Astrocyte (in vitro differentiated cells and primary cell): ENCODE measurements around the gene TDP1. TPM values are rescaled to one million over a fixed set of nuclear protein-coding genes. Genes with fewer than 3 reads are reported as not detected.
A peak's percentile ranks its signal among the peaks of the same experiment; 100 is the strongest.

Source experiments
- DNase-seq: peaks from one replicate; pipeline ENCODE4 v3.0.0-alpha.2; 2010; ENCODE audit warnings: low read depth
- FAIRE-seq: peaks from 2 replicates; lab custom pipeline; 2011; peaks lifted over from hg19 to GRCh38; lab: Jason Lieb, UNC
- H2AFZ ChIP-seq: 2 replicates; pipeline ENCODE4 v1.6.0; 2012; ENCODE audit warnings: low read depth, low read length, inconsistent platforms
- H3K27ac ChIP-seq: 2 replicates; pipeline ENCODE4 v1.5.1; 2011; ENCODE audit warnings: low read depth, low read length, inconsistent platforms
- H3K27me3 ChIP-seq: 2 replicates; pipeline ENCODE4 v1.6.0; 2011; ENCODE audit warnings: low read length, inconsistent platforms; ENCODE audit not compliant: insufficient read depth
- H3K36me3 ChIP-seq: 2 replicates; pipeline ENCODE4 v1.5.1; 2011; ENCODE audit warnings: low read length, inconsistent platforms; ENCODE audit not compliant: insufficient read depth
- H3K4me1 ChIP-seq: 2 replicates; pipeline ENCODE4 v1.5.1; 2011; ENCODE audit warnings: low read length, inconsistent platforms; ENCODE audit not compliant: insufficient read depth
- H3K4me2 ChIP-seq: 2 replicates; pipeline ENCODE4 v1.6.0; 2012; ENCODE audit warnings: low read length, inconsistent platforms
- H3K4me3 ChIP-seq: 2 replicates; pipeline ENCODE4 v1.5.1; 2011; ENCODE audit warnings: low read depth, mild to moderate bottlenecking, low read length, inconsistent platforms; ENCODE audit not compliant: insufficient read depth
- H3K79me2 ChIP-seq: 2 replicates; pipeline ENCODE4 v1.6.0; 2012; ENCODE audit warnings: mild to moderate bottlenecking, low read length, inconsistent platforms; ENCODE audit not compliant: insufficient read depth
- H3K9ac ChIP-seq: 2 replicates; pipeline ENCODE4 v1.6.0; 2012; ENCODE audit warnings: mild to moderate bottlenecking, low read length, inconsistent platforms
- H3K9me3 ChIP-seq: 2 replicates; pipeline ENCODE4 v1.5.1; 2012; ENCODE audit warnings: low read depth, mild to moderate bottlenecking, low read length, inconsistent platforms; ENCODE audit not compliant: insufficient read depth
- H4K20me1 ChIP-seq: 2 replicates; pipeline ENCODE4 v1.6.0; 2012; ENCODE audit warnings: low read length, inconsistent platforms; ENCODE audit not compliant: insufficient read depth
- H3K27ac Mint-ChIP-seq: one replicate; pipeline ENCODE4 v1.8.0; 2021; ENCODE audit warnings: mild to moderate bottlenecking, mixed read lengths; ENCODE audit not compliant: unreplicated experiment
- H3K27me3 Mint-ChIP-seq: one replicate; pipeline ENCODE4 v1.8.0; 2021; ENCODE audit warnings: low read depth, mixed read lengths; ENCODE audit not compliant: unreplicated experiment
- H3K36me3 Mint-ChIP-seq: one replicate; pipeline ENCODE4 v1.8.0; 2021; ENCODE audit warnings: low read depth, mixed read lengths; ENCODE audit not compliant: unreplicated experiment
- H3K4me1 Mint-ChIP-seq: one replicate; pipeline ENCODE4 v1.8.0; 2021; ENCODE audit warnings: low read depth, mixed read lengths; ENCODE audit not compliant: unreplicated experiment
- H3K4me3 Mint-ChIP-seq: one replicate; pipeline ENCODE4 v1.8.0; 2021; ENCODE audit warnings: mild to moderate bottlenecking, moderate library complexity, mixed read lengths; ENCODE audit not compliant: unreplicated experiment
- H3K9me3 Mint-ChIP-seq: one replicate; pipeline ENCODE4 v1.8.0; 2021; ENCODE audit warnings: mild to moderate bottlenecking, mixed read lengths; ENCODE audit not compliant: unreplicated experiment
- CTCF ChIP-seq: IDR thresholded peaks from 2 replicates; pipeline ENCODE4 v1.5.1; 2011; ENCODE audit warnings: low read depth, mild to moderate bottlenecking, inconsistent platforms, low read length, moderate library complexity; ENCODE audit not compliant: insufficient read depth
- EZH2 ChIP-seq: IDR thresholded peaks from 2 replicates; pipeline ENCODE4 v1.6.1; 2012; ENCODE audit warnings: mild to moderate bottlenecking, low read length, inconsistent platforms; ENCODE audit not compliant: insufficient read depth
- total RNA-seq: library from RNA; stranded (reverse); gene quantifications from 2 replicates; pipeline ENCODE4 v1.2.1, GENCODE V29; 2021

Gene TDP1
- total RNA-seq, 1 donor from 2014 or later, result 17.0 TPM

- peaks cover 68% of the 10 kb centered on the region for H3K79me2 ChIP-seq
- peaks cover 25% of the 10 kb centered on the region for H4K20me1 ChIP-seq
- DNase-seq, result no peak
- no peak overlapping the region for H3K27ac Mint-ChIP-seq
- H3K36me3 ChIP-seq, result peaks cover 51% of the 10 kb centered on the region
- TF ChIP-seq CTCF, result no peak
- no peak for TF ChIP-seq EZH2
- no peak overlapping the region for H3K4me3 ChIP-seq
- no peak overlapping the region for H3K4me2 ChIP-seq
- no peak overlapping the region for H3K9ac ChIP-seq
- peaks cover 11% of the 10 kb centered on the region for H3K36me3 Mint-ChIP-seq
- H3K4me1 ChIP-seq, result no peaks in the 10 kb centered on the region
- no peaks in the 10 kb centered on the region for H3K9me3 Mint-ChIP-seq
- peaks cover 5% of the 10 kb centered on the region for H3K4me1 Mint-ChIP-seq
- H3K27ac ChIP-seq, result no peak overlapping the region
- H2AFZ ChIP-seq, result no peak overlapping the region
- H3K27me3 Mint-ChIP-seq, result no peaks in the 10 kb centered on the region
- H3K27me3 ChIP-seq, result no peaks in the 10 kb centered on the region
- FAIRE-seq, result no peak
- no peaks in the 10 kb centered on the region for H3K9me3 ChIP-seq
- no peak overlapping the region for H3K4me3 Mint-ChIP-seq
These were observed 7.7 kb downstream of the TDP1 start for GRCh38 chr14:89963288-89963978.

GRCh38 chr14:89965839-89966238 lies 10.1 kb downstream of the TDP1 start:
- no peak overlapping the region for H3K4me3 ChIP-seq
- no peaks in the 10 kb centered on the region for H3K27me3 Mint-ChIP-seq
- H3K4me1 Mint-ChIP-seq, result peaks cover 4% of the 10 kb centered on the region
- no peaks in the 10 kb centered on the region for H3K9me3 Mint-ChIP-seq
- H3K27ac ChIP-seq, result no peak overlapping the region
- H3K9ac ChIP-seq, result no peak overlapping the region
- TF ChIP-seq EZH2 (no peak), CTCF (no peak)
- peaks cover 57% of the 10 kb centered on the region for H3K36me3 ChIP-seq
- no peaks in the 10 kb centered on the region for H3K27me3 ChIP-seq
- H4K20me1 ChIP-seq, result peaks cover 25% of the 10 kb centered on the region
- H3K9me3 ChIP-seq, result no peaks in the 10 kb centered on the region
- H3K4me3 Mint-ChIP-seq, result no peak overlapping the region
- peaks cover 11% of the 10 kb centered on the region for H3K36me3 Mint-ChIP-seq
- no peak overlapping the region for H2AFZ ChIP-seq
- no peak for DNase-seq
- FAIRE-seq, result no peak
- no peaks in the 10 kb centered on the region for H3K4me1 ChIP-seq
- peaks cover 44% of the 10 kb centered on the region for H3K79me2 ChIP-seq
- H3K4me2 ChIP-seq, result no peak overlapping the region
- no peak overlapping the region for H3K27ac Mint-ChIP-seq

- Histone ChIP-seq H3K4me2 (no peak overlapping the region), H3K27ac (no peak overlapping the region), H3K9ac (no peak overlapping the region), H3K9me3 (no peaks in the 10 kb centered on the region), H4K20me1 (peaks cover 5% of the 10 kb centered on the region), H3K4me3 (no peak overlapping the region), H3K4me1 (no peaks in the 10 kb centered on the region), H3K27me3 (no peaks in the 10 kb centered on the region), H3K79me2 (peaks cover 6% of the 10 kb centered on the region), H2AFZ (no peak overlapping the region), H3K36me3 (peaks cover 66% of the 10 kb centered on the region)
- H3K9me3 Mint-ChIP-seq, result no peaks in the 10 kb centered on the region
- no peak overlapping the region for H3K4me3 Mint-ChIP-seq
- no peak overlapping the region for H3K27ac Mint-ChIP-seq
- H3K36me3 Mint-ChIP-seq, result no peaks in the 10 kb centered on the region
- no peaks in the 10 kb centered on the region for H3K4me1 Mint-ChIP-seq
- H3K27me3 Mint-ChIP-seq, result no peaks in the 10 kb centered on the region
- DNase-seq, result peak; percentile 36
- FAIRE-seq, result no peak
- peak; percentile 95 for TF ChIP-seq CTCF
- TF ChIP-seq EZH2, result no peak
These were observed 17.6 kb downstream of the TDP1 start for GRCh38 chr14:89973234-89973823.
